K562 (cell line): ENCODE measurements around the gene UIMC1. TPM values are rescaled to one million over a fixed set of nuclear protein-coding genes. Genes with fewer than 3 reads are reported as not detected.

ENCODE experiments used
- ARNT ChIP-seq, 2 experiments: fragments of 450-650 bp; IDR thresholded peaks; 2 replicates each; pipeline ENCODE4 v1.6.1; 2016; ENCODE audit warnings: mild to moderate bottlenecking in 1 of 2
- CC2D1A ChIP-seq: fragments of 450-650 bp; IDR thresholded peaks from 2 replicates; pipeline ENCODE4 v1.6.1; 2017; ENCODE audit warnings: mild to moderate bottlenecking
- FOXA1 ChIP-seq: fragments of 450-650 bp; IDR thresholded peaks from 2 replicates; pipeline ENCODE4 v1.6.1; 2016; ENCODE audit warnings: mild to moderate bottlenecking, borderline replicate concordance
- FOXJ2 ChIP-seq: fragments of 200-800 bp; sonication (Bioruptor generic); IDR thresholded peaks from 2 replicates; pipeline ENCODE4 v1.6.1; 2016; ENCODE audit warnings: missing genetic modification characterization, missing compliant biosample characterization
- LARP7 ChIP-seq: fragments of 450-650 bp; IDR thresholded peaks from 2 replicates; pipeline ENCODE4 v1.6.1; 2016
- MBD2 ChIP-seq: sonication (generic); IDR thresholded peaks from 2 replicates; pipeline ENCODE4 v1.6.1; 2016; ENCODE audit warnings: low read depth, borderline replicate concordance
- MLX ChIP-seq, 2 experiments: fragments of 450-650 bp in 1 of 2; sonication (generic) in 1 of 2; formaldehyde crosslinking; conservative IDR thresholded peaks; 2 replicates each; pipeline versions ENCODE4 v1.4.0 to v1.8.1; 2020 to 2022; ENCODE audit warnings: mild to moderate bottlenecking in 1 of 2, missing genetic modification reagents in 1 of 2
- NR1H2 ChIP-seq: sonication (generic); formaldehyde crosslinking; IDR thresholded peaks from 2 replicates; pipeline ENCODE4 v1.4.0; 2020; ENCODE audit warnings: mild to moderate bottlenecking, missing genetic modification reagents
- RFX5 ChIP-seq: IDR thresholded peaks from 2 replicates; pipeline ENCODE4 v1.6.1; 2011; ENCODE audit warnings: low read depth, mild to moderate bottlenecking, improper control_type of control experiment, low read length
- SMAD2 ChIP-seq: fragments of 150-350 bp; IDR thresholded peaks from 2 replicates; pipeline ENCODE4 v1.6.1; 2014; ENCODE audit warnings: low read depth, mild to moderate bottlenecking, low read length
- STAT5B ChIP-seq: fragments of 250-450 bp; sonication (Bioruptor Pico); IDR thresholded peaks from 2 replicates; pipeline ENCODE4 v1.8.0; 2021; ENCODE audit warnings: mild to moderate bottlenecking, inconsistent platforms
- TAF1 ChIP-seq: IDR thresholded peaks from 2 replicates; pipeline ENCODE4 v1.6.1; 2011; ENCODE audit warnings: mild to moderate bottlenecking, low read length, moderate library complexity; ENCODE audit not compliant: insufficient read depth, control insufficient read depth, severe bottlenecking; ENCODE audit errors: extremely low read depth
- TOE1 ChIP-seq, 2 experiments: fragments of 450-650 bp in 1 of 2; sonication (generic) in 1 of 2; formaldehyde crosslinking in 1 of 2; IDR thresholded peaks; 2 replicates each; pipeline versions ENCODE4 v1.7.1 to v1.8.0; 2016 to 2022; ENCODE audit warnings: borderline replicate concordance in 2 of 2, mild to moderate bottlenecking in 2 of 2, antibody characterized with exemption in 1 of 2, inconsistent platforms in 1 of 2, low read depth in 1 of 2, missing genetic modification reagents in 1 of 2, moderate library complexity in 1 of 2
- TRIM25 ChIP-seq: fragments of 450-650 bp; IDR thresholded peaks from 2 replicates; pipeline ENCODE4 v1.7.0; 2016; ENCODE audit warnings: borderline replicate concordance
- ZFP30 ChIP-seq: fragments of 250-450 bp; sonication (Bioruptor Pico); IDR thresholded peaks from 2 replicates; pipeline ENCODE4 v1.8.0; 2022; ENCODE audit warnings: moderate library complexity, mild to moderate bottlenecking, inconsistent platforms, borderline replicate concordance
- ZNF282 ChIP-seq: sonication (generic); formaldehyde crosslinking; IDR thresholded peaks from 2 replicates; pipeline ENCODE4 v1.8.1; 2023; ENCODE audit warnings: missing genetic modification reagents
- polyA plus RNA-seq, 8 experiments: library from polyadenylated mRNA; depleted of rRNA in 4 of 8; stranded (reverse) in 5 of 8; unstranded in 3 of 8; fragments of >200 nt; fragmentation: Nextera tagmentation in 2 of 8; fragmentation: Illumina TruSeq in 1 of 8; extraction: Ambion mirVana in 2 of 8; extraction: Trizol in 1 of 8; gene quantifications; 2 replicates each; pipeline versions ENCODE4 v1.2.1 to v1.2.3, GENCODE V29; 2011 to 2014; ENCODE audit warnings: inconsistent platforms in 1 of 8, missing spikeins in 1 of 8
- total RNA-seq, 7 experiments: library from RNA; depleted of rRNA in 6 of 7; stranded (reverse); fragments of >200 nt in 6 of 7; fragmentation: Illumina TruSeq in 2 of 7; extraction: Trizol in 2 of 7; gene quantifications; 2 replicates each; pipeline versions ENCODE4 v1.2.1 to v1.2.3, GENCODE V29; 2011 to 2021; ENCODE audit warnings: low replicate concordance in 1 of 7
- TF ChIP-seq, protein P1 (sequence below): sonication (generic); formaldehyde crosslinking; IDR thresholded peaks from 2 replicates; pipeline ENCODE4 v1.8.0; 2022; ENCODE audit warnings: missing genetic modification reagents, mild to moderate bottlenecking, borderline replicate concordance
- TF ChIP-seq, protein P2 (sequence below): IDR thresholded peaks from 2 replicates; pipeline ENCODE4 v1.6.1; 2012; ENCODE audit warnings: low read depth, low read length, improper control_type of control experiment, borderline replicate concordance

Gene UIMC1
- total and polyA plus RNA-seq, 9 of the 15 experiments (the other 6 are each of a cell fraction or from before 2014, with no cell fraction given) = 14.9 to 51.7 (median 36.8) TPM

DNA sequence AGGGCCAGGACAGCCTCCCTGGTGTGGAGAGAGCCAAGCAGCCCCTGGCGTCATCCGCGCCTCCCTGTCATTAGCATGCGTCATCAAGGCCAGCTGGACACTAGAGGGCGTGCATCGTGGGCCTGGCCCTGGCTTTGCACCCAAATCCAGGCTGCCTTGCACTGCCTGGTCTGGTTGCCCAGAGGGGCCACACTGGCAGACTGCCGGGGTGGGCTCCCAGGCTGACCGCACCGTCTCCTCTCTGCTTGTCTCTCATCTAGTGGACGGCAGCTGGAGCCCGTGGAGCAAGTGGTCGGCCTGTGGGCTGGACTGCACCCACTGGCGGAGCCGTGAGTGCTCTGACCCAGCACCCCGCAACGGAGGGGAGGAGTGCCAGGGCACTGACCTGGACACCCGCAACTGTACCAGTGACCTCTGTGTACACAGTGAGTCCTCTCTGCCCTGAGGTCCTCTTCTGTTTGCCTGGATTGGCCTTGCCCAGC is 136.4 kb downstream of the UIMC1 start (continued):
- TF ChIP-seq RFX5 (no peak), CC2D1A (no peak), NR1H2 (CRISPR knock-in tag) (no peak), ZFP30 (CRISPR knock-in tag) (no peak), MBD2 (no peak), LARP7 (no peak), FOXA1 (no peak), ZNF282 (CRISPR knock-in tag) (no peak), STAT5B (CRISPR knock-in tag) (no peak), TOE1 (IDR thresholded peaks at IDR 0.05; ENCODE audit: borderline replicate concordance) (no peak), TOE1 (CRISPR knock-in tag; IDR thresholded peaks at IDR 0.05; ENCODE audit: borderline replicate concordance, low read depth) (no peak), MLX (CRISPR knock-in tag; conservative IDR thresholded peaks at IDR 0.05) (no peak), SMAD2 (no peak), TRIM25 (no peak), ARNT (IDR thresholded peaks at IDR 0.05) (no peak), FOXJ2 (tag) (no peak), TAF1 (no peak)
- TF ChIP-seq, protein P1, sequence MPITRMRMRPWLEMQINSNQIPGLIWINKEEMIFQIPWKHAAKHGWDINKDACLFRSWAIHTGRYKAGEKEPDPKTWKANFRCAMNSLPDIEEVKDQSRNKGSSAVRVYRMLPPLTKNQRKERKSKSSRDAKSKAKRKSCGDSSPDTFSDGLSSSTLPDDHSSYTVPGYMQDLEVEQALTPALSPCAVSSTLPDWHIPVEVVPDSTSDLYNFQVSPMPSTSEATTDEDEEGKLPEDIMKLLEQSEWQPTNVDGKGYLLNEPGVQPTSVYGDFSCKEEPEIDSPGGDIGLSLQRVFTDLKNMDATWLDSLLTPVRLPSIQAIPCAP (CRISPR knock-in tag) = no peak
- TF ChIP-seq, protein P2, sequence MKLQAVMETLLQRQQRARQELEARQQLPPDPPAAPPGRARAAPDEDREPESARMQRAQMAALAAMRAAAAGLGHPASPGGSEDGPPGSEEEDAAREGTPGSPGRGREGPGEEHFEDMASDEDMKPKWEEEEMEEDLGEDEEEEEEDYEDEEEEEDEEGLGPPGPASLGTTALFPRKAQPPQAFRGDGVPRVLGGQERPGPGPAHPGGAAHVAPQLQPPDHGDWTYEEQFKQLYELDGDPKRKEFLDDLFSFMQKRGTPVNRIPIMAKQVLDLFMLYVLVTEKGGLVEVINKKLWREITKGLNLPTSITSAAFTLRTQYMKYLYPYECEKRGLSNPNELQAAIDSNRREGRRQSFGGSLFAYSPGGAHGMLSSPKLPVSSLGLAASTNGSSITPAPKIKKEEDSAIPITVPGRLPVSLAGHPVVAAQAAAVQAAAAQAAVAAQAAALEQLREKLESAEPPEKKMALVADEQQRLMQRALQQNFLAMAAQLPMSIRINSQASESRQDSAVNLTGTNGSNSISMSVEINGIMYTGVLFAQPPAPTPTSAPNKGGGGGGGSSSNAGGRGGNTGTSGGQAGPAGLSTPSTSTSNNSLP = no peak
